Right atrium auricular region (tissue), 2 donors: ENCODE measurements around the gene CEACAM16. TPM values are rescaled to one million over a fixed set of nuclear protein-coding genes. Genes with fewer than 3 reads are reported as not detected.
A peak's percentile ranks its signal among the peaks of the same experiment; 100 is the strongest.

Source experiments
- DNase-seq: peaks from one replicate; pipeline ENCODE4 v3.0.0-alpha.2; 2019; ENCODE audit warnings: low spot score
- H3K27ac ChIP-seq, 2 donors: fragments of 200-600 bp; sonication (generic); 1 replicate in 1 of 2; 2 replicates in 1 of 2; pipeline ENCODE4 v1.5.1; 2016 to 2019
- H3K27me3 ChIP-seq, 2 donors: fragments of 200-600 bp; sonication (generic); one replicate each; pipeline versions ENCODE4 v1.5.1 to v1.6.0; 2017 to 2019
- H3K36me3 ChIP-seq: fragments of 200-600 bp; sonication (generic); one replicate; pipeline ENCODE4 v1.5.1; 2016
- H3K4me1 ChIP-seq, 2 donors: fragments of 200-600 bp; sonication (generic); one replicate each; pipeline versions ENCODE4 v1.5.1 to v1.6.0; 2017 to 2019
- H3K4me3 ChIP-seq, 2 donors: fragments of 200-600 bp; sonication (generic); 1 replicate in 1 of 2; 2 replicates in 1 of 2; pipeline ENCODE4 v1.5.1; 2017 to 2019; ENCODE audit warnings: mild to moderate bottlenecking in 1 of 2, moderate library complexity in 1 of 2
- H3K9me3 ChIP-seq, 2 donors: fragments of 200-600 bp; sonication (generic); one replicate each; pipeline ENCODE4 v1.5.1; 2019
- CTCF ChIP-seq, 2 donors: fragments of 200-600 bp; sonication (generic); IDR thresholded peaks; one replicate each; pipeline ENCODE4 v1.5.1; 2019; ENCODE audit warnings: antibody characterized with exemption in 2 of 2
- total RNA-seq, 2 donors: library from RNA; depleted of rRNA; stranded (reverse); fragments of >200 nt; gene quantifications; one replicate each; pipeline ENCODE4 v1.1.0, GENCODE V29; 2016

The CEACAM16 gene
- total RNA-seq, 2 donors from 2014 or later: not detected

GRCh38 chr19:44738603-44739558, 39.9 kb downstream of the CEACAM16 start:
- Histone ChIP-seq H3K27me3 (no peaks in the 10 kb centered on the region), H3K27ac (no peak overlapping the region), H3K4me3 (no peak overlapping the region), H3K36me3 (no peaks in the 10 kb centered on the region), H3K4me1 (peaks cover 3 to 37% of the 10 kb centered on the region in 2 donors), H3K9me3 (no peaks in the 10 kb centered on the region)
- DNase-seq: no peak
- no peak for TF ChIP-seq CTCF (IDR thresholded peaks at IDR 0.05)

DNA sequence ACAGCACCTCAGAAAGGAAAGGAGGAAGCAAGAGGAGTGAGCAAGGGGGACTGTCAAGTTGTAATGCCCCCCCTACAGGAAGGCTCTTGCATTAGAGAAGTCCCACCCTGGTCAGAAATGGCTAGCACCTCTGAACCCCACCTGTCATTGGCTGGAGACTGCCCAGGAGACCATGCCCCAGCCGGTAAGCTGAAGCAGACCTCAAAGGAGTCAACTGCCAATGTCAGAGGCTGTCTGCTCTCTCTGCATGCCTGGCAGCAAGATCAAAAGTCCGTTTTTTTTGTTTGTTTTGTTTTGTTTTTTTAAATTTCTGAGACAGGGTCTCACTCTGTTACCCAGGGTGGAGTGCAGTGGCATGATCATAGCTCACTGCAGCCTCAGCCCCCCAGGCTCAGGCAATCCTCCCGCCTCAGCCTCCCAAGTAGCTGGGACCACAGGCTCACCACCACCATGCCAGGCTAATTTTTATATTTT, 41.4 kb downstream of the CEACAM16 start:
- H3K27ac ChIP-seq: peak overlapping the region; percentile 92 to 94

GRCh38 chr19:44741258-44741731, 42.3 kb downstream of the CEACAM16 start:
- peak overlapping the region; percentile 92 to 94 for H3K27ac ChIP-seq
- H3K27me3 ChIP-seq: no peaks in the 10 kb centered on the region
- peaks cover 3 to 58% of the 10 kb centered on the region in 2 donors for H3K4me1 ChIP-seq
- TF ChIP-seq CTCF (IDR thresholded peaks at IDR 0.05): no peak
- no peaks in the 10 kb centered on the region for H3K9me3 ChIP-seq
- H3K36me3 ChIP-seq: no peaks in the 10 kb centered on the region
- H3K4me3 ChIP-seq: no peak overlapping the region
- no peak for DNase-seq

More for the DNA sequence above, 41.4 kb downstream of the CEACAM16 start:
- Histone ChIP-seq H3K4me3 (no peak overlapping the region), H3K36me3 (no peaks in the 10 kb centered on the region), H3K4me1 (peaks cover 3 to 51% of the 10 kb centered on the region in 2 donors), H3K9me3 (no peaks in the 10 kb centered on the region), H3K27me3 (no peaks in the 10 kb centered on the region)
- no peak for TF ChIP-seq CTCF (IDR thresholded peaks at IDR 0.05)
- no peak for DNase-seq

DNA sequence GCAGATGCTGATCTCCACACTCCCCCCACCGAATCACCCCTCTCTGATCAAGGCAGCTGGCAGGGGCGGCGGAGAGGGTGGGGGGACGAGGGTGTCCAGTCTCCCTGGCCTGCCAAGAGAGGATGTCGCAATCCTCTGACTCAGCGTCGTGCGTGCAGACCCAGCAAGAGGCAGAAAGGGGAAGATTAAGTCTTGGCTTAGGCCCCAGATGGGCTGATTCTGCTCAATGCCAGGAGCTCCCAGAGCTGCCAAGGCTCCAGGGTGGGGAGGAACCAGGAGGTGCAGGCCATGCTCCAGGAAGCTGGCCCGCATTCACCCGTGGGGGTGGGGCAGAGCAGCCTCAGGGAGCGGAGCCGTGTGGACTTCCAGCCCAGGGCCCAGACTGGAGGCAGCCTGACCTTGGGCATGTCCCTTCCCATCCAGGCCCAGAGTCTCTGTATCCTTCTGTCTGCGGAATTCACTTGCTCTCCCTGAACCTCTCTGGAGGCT, 42.9 kb downstream of the CEACAM16 start:
- no peak for TF ChIP-seq CTCF (IDR thresholded peaks at IDR 0.05)
- H3K27ac ChIP-seq: peak overlapping the region; percentile 92 to 94
- peak; percentile 99 for DNase-seq
- no peak overlapping the region for H3K4me3 ChIP-seq
- H3K9me3 ChIP-seq: no peaks in the 10 kb centered on the region
- H3K27me3 ChIP-seq: no peaks in the 10 kb centered on the region
- peaks cover 3 to 64% of the 10 kb centered on the region in 2 donors for H3K4me1 ChIP-seq
- no peaks in the 10 kb centered on the region for H3K36me3 ChIP-seq

GRCh38 chr19:44742330-44743061, 43.5 kb downstream of the CEACAM16 start:
- Histone ChIP-seq H3K9me3 (no peaks in the 10 kb centered on the region), H3K36me3 (no peaks in the 10 kb centered on the region), H3K27ac (peak overlapping the region; percentile 92 to 94), H3K4me3 (no peak overlapping the region), H3K4me1 (peaks cover 3 to 70% of the 10 kb centered on the region in 2 donors), H3K27me3 (no peaks in the 10 kb centered on the region)
- no peak for TF ChIP-seq CTCF (IDR thresholded peaks at IDR 0.05)
- DNase-seq: no peak
